HepG2 (cell line): ENCODE data around the gene ERF. TPM values are rescaled to one million over a fixed set of nuclear protein-coding genes. Genes with fewer than 3 reads are reported as not detected.

Experiments
- E2F5 ChIP-seq: sonication (generic); formaldehyde crosslinking; conservative IDR thresholded peaks from 2 replicates; pipeline ENCODE4 v1.4.0; 2020; ENCODE audit warnings: missing genetic modification reagents
- HDAC2 ChIP-seq: sonication (generic); formaldehyde crosslinking; IDR thresholded peaks from 2 replicates; pipeline ENCODE4 v1.4.0; 2020; ENCODE audit warnings: missing genetic modification reagents
- POGZ ChIP-seq: sonication (generic); formaldehyde crosslinking; IDR thresholded peaks from 2 replicates; pipeline ENCODE4 v1.4.0; 2020; ENCODE audit warnings: mild to moderate bottlenecking, missing genetic modification reagents
- PRDM10 ChIP-seq: sonication (generic); formaldehyde crosslinking; IDR thresholded peaks from 2 replicates; pipeline ENCODE4 v1.4.0; 2020; ENCODE audit warnings: low read depth, missing genetic modification reagents
- SMARCE1 ChIP-seq: fragments of 450-650 bp; IDR thresholded peaks from 2 replicates; pipeline ENCODE4 v1.6.1; 2017; ENCODE audit warnings: borderline replicate concordance
- SP140L ChIP-seq: sonication (generic); formaldehyde crosslinking; IDR thresholded peaks from 2 replicates; pipeline ENCODE4 v1.4.0; 2020; ENCODE audit warnings: missing genetic modification reagents, borderline replicate concordance
- SRSF9 ChIP-seq: fragments of 200-400 bp; formaldehyde crosslinking; IDR thresholded peaks from 2 replicates; pipeline ENCODE4 v1.6.1; 2018; ENCODE audit warnings: borderline replicate concordance, mild to moderate bottlenecking, low read depth, low read length; ENCODE audit not compliant: insufficient read depth, poor library complexity, severe bottlenecking
- TGIF2 ChIP-seq: IDR thresholded peaks from 2 replicates; pipeline ENCODE4 v1.6.1; 2016; ENCODE audit warnings: control low read depth, missing compliant biosample characterization
- ZBTB21 ChIP-seq: sonication (generic); formaldehyde crosslinking; IDR thresholded peaks from 2 replicates; pipeline ENCODE4 v1.4.0; 2020; ENCODE audit warnings: missing genetic modification reagents
- ZBTB49 ChIP-seq: sonication (generic); formaldehyde crosslinking; IDR thresholded peaks from 2 replicates; pipeline ENCODE4 v1.4.0; 2020; ENCODE audit warnings: missing genetic modification reagents, borderline replicate concordance
- ZFP90 ChIP-seq: sonication (generic); formaldehyde crosslinking; IDR thresholded peaks from 2 replicates; pipeline ENCODE4 v1.8.0; 2022; ENCODE audit warnings: missing genetic modification reagents, mild to moderate bottlenecking, inconsistent platforms, borderline replicate concordance
- ZNF232 ChIP-seq: sonication (generic); formaldehyde crosslinking; IDR thresholded peaks from 2 replicates; pipeline ENCODE4 v1.4.0; 2020; ENCODE audit warnings: missing genetic modification reagents, borderline replicate concordance
- polyA plus RNA-seq, 8 experiments: library from polyadenylated mRNA; depleted of rRNA in 3 of 8; stranded (reverse) in 7 of 8; unstranded in 1 of 8; fragments of >200 nt; fragmentation: Illumina TruSeq in 4 of 8; extraction: Trizol in 4 of 8; gene quantifications; 2 replicates each; pipeline versions ENCODE4 v1.2.1 to v1.2.3, GENCODE V29; 2011 to 2016; ENCODE audit warnings: low read depth in 4 of 8, missing spikeins in 1 of 8, mixed read lengths in 1 of 8; ENCODE audit not compliant: insufficient read depth in 1 of 8
- total RNA-seq, 5 experiments: library from RNA; depleted of rRNA; stranded (reverse); fragments of >200 nt; fragmentation: Illumina TruSeq; extraction: Trizol; gene quantifications; 2 replicates each; pipeline ENCODE4 v1.2.3, GENCODE V29; 2016; ENCODE audit warnings: low read depth in 1 of 5
- TF ChIP-seq, protein P1 (sequence below): sonication (generic); formaldehyde crosslinking; IDR thresholded peaks from 2 replicates; pipeline ENCODE4 v1.5.1; 2020; ENCODE audit warnings: mild to moderate bottlenecking, missing genetic modification reagents

The ERF gene
- total and polyA plus RNA-seq, 2 of the 13 experiments (the other 11 are each of a cell fraction or from before 2014, with no cell fraction given): 67.1 to 69.9 TPM

DNA sequence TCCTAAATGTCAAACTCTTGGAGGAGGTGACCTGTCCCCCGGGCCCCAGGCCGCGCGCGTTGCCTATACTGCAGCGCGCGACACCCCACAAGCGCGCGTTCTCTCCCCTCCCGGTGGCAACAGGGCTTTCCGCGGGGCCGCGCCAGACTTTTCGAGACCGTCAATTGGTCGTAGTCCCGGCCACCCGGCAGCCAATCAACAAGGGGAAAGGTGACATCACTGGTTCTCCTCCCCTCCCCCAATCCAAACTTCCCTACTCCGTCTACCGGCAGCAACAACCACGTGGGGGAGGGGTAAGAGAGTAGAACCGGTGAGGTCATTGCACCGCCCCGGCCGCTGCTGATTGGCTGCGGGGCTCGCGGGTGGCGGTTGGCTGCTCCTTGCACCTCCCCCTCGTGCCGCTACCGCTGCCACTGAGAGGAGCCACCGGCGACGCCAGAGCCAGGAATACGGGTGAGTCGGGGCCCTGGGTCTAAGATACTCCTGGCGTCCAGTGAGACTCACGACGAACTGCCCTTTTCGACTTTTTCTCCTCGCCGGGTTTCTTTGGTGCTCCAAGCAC, 13.3 kb upstream of the ERF start (continued):
- TF ChIP-seq, protein P1, sequence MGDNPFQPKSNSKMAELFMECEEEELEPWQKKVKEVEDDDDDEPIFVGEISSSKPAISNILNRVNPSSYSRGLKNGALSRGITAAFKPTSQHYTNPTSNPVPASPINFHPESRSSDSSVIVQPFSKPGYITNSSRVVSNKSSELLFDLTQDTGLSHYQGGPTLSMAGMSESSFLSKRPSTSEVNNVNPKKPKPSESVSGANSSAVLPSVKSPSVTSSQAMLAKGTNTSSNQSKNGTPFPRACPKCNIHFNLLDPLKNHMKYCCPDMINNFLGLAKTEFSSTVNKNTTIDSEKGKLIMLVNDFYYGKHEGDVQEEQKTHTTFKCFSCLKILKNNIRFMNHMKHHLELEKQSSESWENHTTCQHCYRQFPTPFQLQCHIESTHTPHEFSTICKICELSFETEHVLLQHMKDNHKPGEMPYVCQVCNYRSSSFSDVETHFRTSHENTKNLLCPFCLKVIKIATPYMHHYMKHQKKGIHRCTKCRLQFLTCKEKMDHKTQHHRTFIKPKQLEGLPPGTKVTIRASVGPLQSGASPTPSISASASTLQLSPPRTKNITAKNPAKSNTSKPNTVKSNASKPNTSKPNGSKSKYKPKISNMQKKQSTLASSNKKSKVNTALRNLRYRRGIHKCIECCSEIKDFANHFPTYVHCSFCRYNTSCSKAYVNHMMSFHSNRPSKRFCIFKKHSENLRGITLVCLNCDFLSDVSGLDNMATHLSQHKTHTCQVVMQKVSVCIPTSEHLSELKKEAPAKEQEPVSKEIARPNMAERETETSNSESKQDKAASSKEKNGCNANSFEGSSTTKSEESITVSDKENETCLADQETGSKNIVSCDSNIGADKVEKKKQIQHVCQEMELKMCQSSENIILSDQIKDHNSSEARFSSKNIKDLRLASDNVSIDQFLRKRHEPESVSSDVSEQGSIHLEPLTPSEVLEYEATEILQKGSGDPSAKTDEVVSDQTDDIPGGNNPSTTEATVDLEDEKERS (CRISPR knock-in tag): 0 out of 2 replicates have a peak, but pooled peaks have one; percentile 1
- 0 out of 2 replicates have a peak, but pooled peaks have one; percentile 10 for TF ChIP-seq E2F5 (CRISPR knock-in tag)
- TF ChIP-seq ZFP90 (CRISPR knock-in tag): peak; percentile 44; the same call in 1 of the 2 replicates
- TF ChIP-seq ZNF232: no peak
- TF ChIP-seq PRDM10 (CRISPR knock-in tag): no peak
- TF ChIP-seq SMARCE1: no peak
- peak; percentile 39; the same call in 1 of the 2 replicates for TF ChIP-seq POGZ
- no peak for TF ChIP-seq SP140L (CRISPR knock-in tag)
- no peak for TF ChIP-seq ZBTB49 (CRISPR knock-in tag)
- TF ChIP-seq ZBTB21 (CRISPR knock-in tag): no peak
- TF ChIP-seq SRSF9: no peak
- no peak for TF ChIP-seq TGIF2
- 0 out of 2 replicates have a peak, but pooled peaks have one; percentile 16 for TF ChIP-seq HDAC2 (CRISPR knock-in tag)
